HuH-7 (cell line): ENCODE data around the gene IL37.
"Not testable (repeated sequence)": the region's sequence is repeated elsewhere in the genome, so short reads cannot be mapped to it uniquely, and the experiment has no call there.

ENCODE experiments used
- DNase-seq: peaks from one replicate; pipeline ENCODE4 v3.0.0; 2011; ENCODE audit warnings: low spot score

Gene IL37

GRCh38 chr2:112923237-112923966 is 12.4 kb downstream of the IL37 start:
- no peak for DNase-seq

- DNase-seq = no peak
Observed at GRCh38 chr2:112923967-112924338, 13.0 kb downstream of the IL37 start.

- no peak for DNase-seq
Observed at GRCh38 chr2:112924360-112924759, 13.4 kb downstream of the IL37 start.

- peak; percentile 49 for DNase-seq
Observed at GRCh38 chr2:112924821-112925220, 13.9 kb downstream of the IL37 start.

GRCh38 chr2:112926707-112927106 is 15.7 kb downstream of the IL37 start:
- DNase-seq = no peak

GRCh38 chr2:112927745-112928144 is 16.8 kb downstream of the IL37 start:
- DNase-seq = no peak

- DNase-seq = no peak
Observed at GRCh38 chr2:112933261-112933660, 22.3 kb downstream of the IL37 start.

GRCh38 chr2:112934117-112934516 is 23.2 kb downstream of the IL37 start:
- DNase-seq = not testable (repeated sequence)

- DNase-seq = no peak
Observed at GRCh38 chr2:112936927-112937232, 25.9 kb downstream of the IL37 start.

- no peak for DNase-seq
Observed at GRCh38 chr2:112938904-112939303, 27.9 kb downstream of the IL37 start.

GRCh38 chr2:112939425-112939824 is 28.5 kb downstream of the IL37 start:
- no peak for DNase-seq

GRCh38 chr2:112940859-112941625 is 30.1 kb downstream of the IL37 start:
- DNase-seq = no peak

GRCh38 chr2:112941753-112942653 is 31.0 kb downstream of the IL37 start:
- peak; percentile 64 for DNase-seq

- DNase-seq = no peak
Observed at GRCh38 chr2:112942654-112943002, 31.7 kb downstream of the IL37 start.

GRCh38 chr2:112944971-112945370 is 34.0 kb downstream of the IL37 start:
- DNase-seq = no peak

GRCh38 chr2:112946086-112946485 is 35.1 kb downstream of the IL37 start:
- DNase-seq = no peak

GRCh38 chr2:112947374-112947773 is 36.4 kb downstream of the IL37 start:
- DNase-seq = no peak

- no peak for DNase-seq
Observed at GRCh38 chr2:112949456-112949855, 38.5 kb downstream of the IL37 start.

- no peak for DNase-seq
Observed at GRCh38 chr2:112954364-112954763, 43.4 kb downstream of the IL37 start.

- DNase-seq = no peak
Observed at GRCh38 chr2:112957511-112957910, 46.5 kb downstream of the IL37 start.

- DNase-seq = peak; percentile 49
Observed at GRCh38 chr2:112958428-112959108, 47.6 kb downstream of the IL37 start.

GRCh38 chr2:112959109-112959812 is 48.3 kb downstream of the IL37 start:
- DNase-seq = no peak
